NCI-H146 treated with DMSO at 0.1 percent for 48 hours (cell line): ENCODE measurements around the gene TPD52L3.

ENCODE experiments used
- DNase-seq: peaks from one replicate; lab custom pipeline; 2025; ENCODE audit not compliant: unreplicated experiment; lab: John Stamatoyannopoulos, UW

TPD52L3 gene

GRCh38 chr9:6328103-6328502 is at the start of gene TPD52L3:
TSS of gene TPD52L3 (plus strand) at chr9:6328375. CDS start at chr9:6328596, 221 bp downstream.
- no peak for DNase-seq

- no peak for DNase-seq
Observed at GRCh38 chr9:6301858-6302257, 26.3 kb upstream of the TPD52L3 start.

- no peak for DNase-seq
Observed at GRCh38 chr9:6302417-6302816, 25.8 kb upstream of the TPD52L3 start.

- DNase-seq: no peak
Observed at GRCh38 chr9:6304232-6304631, 23.9 kb upstream of the TPD52L3 start.

- DNase-seq: peak; percentile 19
Observed at GRCh38 chr9:6305954-6306563, 22.1 kb upstream of the TPD52L3 start.

GRCh38 chr9:6307551-6308096 is 20.6 kb upstream of the TPD52L3 start:
- no peak for DNase-seq

- no peak for DNase-seq
Observed at GRCh38 chr9:6330958-6331634, 2.9 kb downstream of the TPD52L3 start.

GRCh38 chr9:6334305-6334704 is 6.1 kb downstream of the TPD52L3 start:
- DNase-seq: no peak

- no peak for DNase-seq
Observed at GRCh38 chr9:6348766-6349165, 20.6 kb downstream of the TPD52L3 start.

GRCh38 chr9:6351737-6352136 is 23.6 kb downstream of the TPD52L3 start:
- no peak for DNase-seq

- peak; percentile 68 for DNase-seq
Observed at GRCh38 chr9:6354072-6354686, 26.0 kb downstream of the TPD52L3 start.

- no peak for DNase-seq
Observed at GRCh38 chr9:6355728-6356127, 27.6 kb downstream of the TPD52L3 start.

- DNase-seq: no peak
Observed at GRCh38 chr9:6356441-6356840, 28.3 kb downstream of the TPD52L3 start.

GRCh38 chr9:6356904-6357303 is 28.7 kb downstream of the TPD52L3 start:
- DNase-seq: no peak

- no peak for DNase-seq
Observed at GRCh38 chr9:6367128-6367890, 39.1 kb downstream of the TPD52L3 start.

GRCh38 chr9:6368831-6369230 is 40.7 kb downstream of the TPD52L3 start:
- DNase-seq: no peak
